B cell (primary cell): ENCODE measurements around the gene ZNHIT1.

Experiments
- CTCF ChIP-seq: fragments of 200-600 bp; IDR thresholded peaks from one replicate; pipeline ENCODE4 v1.8.0; 2022; ENCODE audit warnings: antibody characterized with exemption, mild to moderate bottlenecking
- EZH2 ChIP-seq: IDR thresholded peaks from 2 replicates; pipeline ENCODE4 v1.6.1; 2012; ENCODE audit warnings: borderline replicate concordance, low read depth, mild to moderate bottlenecking, moderate library complexity, low read length; ENCODE audit not compliant: insufficient read depth, poor library complexity, severe bottlenecking

GRCh38 chr7:101180130-101180755, 37.7 kb upstream of the ZNHIT1 start, which contains the start of gene NAT16:
- peak; percentile 25 for TF ChIP-seq EZH2
- no peak for TF ChIP-seq CTCF
